ENCODE measurements around the gene NAPEPLD. TPM values are rescaled to one million over a fixed set of nuclear protein-coding genes. Genes with fewer than 3 reads are reported as not detected.
A peak's percentile ranks its signal among the peaks of the same experiment; 100 is the strongest.

The NAPEPLD gene
- total and polyA plus RNA-seq, 2 experiments from 2014 or later, result 9.4 to 10.7 TPM

DNA sequence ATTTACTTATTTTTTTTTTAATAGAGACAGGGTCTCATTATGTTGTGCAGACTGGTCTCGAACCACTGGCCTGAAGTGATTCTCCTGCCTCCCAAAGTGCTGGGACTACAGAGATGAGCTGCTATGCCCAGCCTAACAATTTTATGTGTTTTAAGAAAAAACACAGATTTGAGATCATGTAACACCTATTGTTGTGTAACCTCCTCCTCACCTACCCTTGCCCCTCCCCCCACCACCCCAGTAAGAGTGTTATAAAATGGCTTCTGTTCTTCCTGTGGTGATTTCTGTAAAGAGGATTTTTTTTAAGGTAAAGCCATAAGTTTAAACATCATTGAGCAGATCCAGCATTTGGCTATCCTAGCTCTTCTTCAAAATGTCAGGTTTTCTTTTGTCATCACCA lies 66.4 kb downstream of the NAPEPLD start:
- H3K4me1 Mint-ChIP-seq, result peaks cover 14% of the 10 kb centered on the region
- no peak overlapping the region for H3K27ac ChIP-seq (ENCODE audit: low read depth)
- peaks cover 19% of the 10 kb centered on the region; the same call in 1 of the 2 replicates for H3K36me3 ChIP-seq (ENCODE audit: insufficient read depth)
- no peak overlapping the region for H3K4me3 ChIP-seq
- DNase-seq (ENCODE audit: low spot score) (peak; percentile 41), ATAC-seq (no peak)
- H3K27me3 Mint-ChIP-seq (ENCODE audit: insufficient read depth, low read depth, poor library complexity), result peaks cover 4% of the 10 kb centered on the region
- no peak for TF ChIP-seq EZH2phosphoT487 (IDR thresholded peaks at IDR 0.05; ENCODE audit: unreplicated experiment)
- TF ChIP-seq CREB1 (CRISPR knock-in tag; IDR thresholded peaks at IDR 0.05; ENCODE audit: low read depth), result no peak
- no peak for TF ChIP-seq JUNB (IDR thresholded peaks at IDR 0.05; ENCODE audit: unreplicated experiment)
- no peak for TF ChIP-seq ZNF331 (CRISPR knock-in tag; IDR thresholded peaks at IDR 0.05; ENCODE audit: low read depth)
- no peak for TF ChIP-seq CTCF (conservative IDR thresholded peaks at IDR 0.05; ENCODE audit: low read depth in 2 of 2)
- H3K27ac Mint-ChIP-seq, result peak overlapping the region; percentile 26; the same call in 1 of the 2 replicates
- H3F3A ChIP-seq (replicated peaks; ENCODE audit: low read depth), result no peaks in the 10 kb centered on the region
- H3K36me3 Mint-ChIP-seq (ENCODE audit: low read depth), result peaks cover 21% of the 10 kb centered on the region; the same call in 2 of the 3 replicates
- peaks cover 14% of the 10 kb centered on the region for H3K4me1 ChIP-seq (ENCODE audit: insufficient read depth)
- H3K27me3 ChIP-seq (ENCODE audit: insufficient read depth), result no peaks in the 10 kb centered on the region
- H3K9me3 Mint-ChIP-seq, result no peaks in the 10 kb centered on the region
- H4K20me1 ChIP-seq (replicated peaks; ENCODE audit: insufficient read depth), result no peaks in the 10 kb centered on the region
- peak overlapping the region; percentile 29; the same call in 1 of the 2 replicates for H3K4me2 ChIP-seq
- H3K79me2 ChIP-seq (replicated peaks; ENCODE audit: insufficient read depth), result peaks cover 57% of the 10 kb centered on the region
- H3K4me3 Mint-ChIP-seq, result no peak overlapping the region
- H3K9me2 ChIP-seq (ENCODE audit: insufficient read depth), result no peaks in the 10 kb centered on the region
- H2AFZ ChIP-seq, result no peak overlapping the region

- H3K9me2 ChIP-seq (ENCODE audit: insufficient read depth), result no peaks in the 10 kb centered on the region
- H3K4me3 ChIP-seq, result no peak overlapping the region
- no peak overlapping the region for H3K27ac Mint-ChIP-seq
- DNase-seq (ENCODE audit: low spot score) (no peak), ATAC-seq (no peak)
- peaks cover 17% of the 10 kb centered on the region; the same call in 2 of the 3 replicates for H3K36me3 Mint-ChIP-seq (ENCODE audit: low read depth)
- peaks cover 19% of the 10 kb centered on the region for H3K4me1 Mint-ChIP-seq
- H3K27ac ChIP-seq (ENCODE audit: low read depth), result no peak overlapping the region
- no peak overlapping the region for H2AFZ ChIP-seq
- H3F3A ChIP-seq (replicated peaks; ENCODE audit: low read depth), result no peaks in the 10 kb centered on the region
- peaks cover 4% of the 10 kb centered on the region for H3K27me3 Mint-ChIP-seq (ENCODE audit: insufficient read depth, low read depth, poor library complexity)
- peaks cover 72% of the 10 kb centered on the region for H3K79me2 ChIP-seq (replicated peaks; ENCODE audit: insufficient read depth)
- H3K4me2 ChIP-seq, result no peak overlapping the region
- no peaks in the 10 kb centered on the region for H3K27me3 ChIP-seq (ENCODE audit: insufficient read depth)
- peaks cover 19% of the 10 kb centered on the region for H3K4me1 ChIP-seq (ENCODE audit: insufficient read depth)
- H4K20me1 ChIP-seq (replicated peaks; ENCODE audit: insufficient read depth), result no peaks in the 10 kb centered on the region
- H3K4me3 Mint-ChIP-seq, result no peak overlapping the region
- H3K9me3 Mint-ChIP-seq, result no peaks in the 10 kb centered on the region
- peaks cover 17% of the 10 kb centered on the region; the same call in 1 of the 2 replicates for H3K36me3 ChIP-seq (ENCODE audit: insufficient read depth)
- no peak for TF ChIP-seq POLR2AphosphoS5 (IDR thresholded peaks at IDR 0.05; ENCODE audit: low read depth)
- no peak for TF ChIP-seq JUNB (IDR thresholded peaks at IDR 0.05; ENCODE audit: unreplicated experiment)
- TF ChIP-seq, protein P1, sequence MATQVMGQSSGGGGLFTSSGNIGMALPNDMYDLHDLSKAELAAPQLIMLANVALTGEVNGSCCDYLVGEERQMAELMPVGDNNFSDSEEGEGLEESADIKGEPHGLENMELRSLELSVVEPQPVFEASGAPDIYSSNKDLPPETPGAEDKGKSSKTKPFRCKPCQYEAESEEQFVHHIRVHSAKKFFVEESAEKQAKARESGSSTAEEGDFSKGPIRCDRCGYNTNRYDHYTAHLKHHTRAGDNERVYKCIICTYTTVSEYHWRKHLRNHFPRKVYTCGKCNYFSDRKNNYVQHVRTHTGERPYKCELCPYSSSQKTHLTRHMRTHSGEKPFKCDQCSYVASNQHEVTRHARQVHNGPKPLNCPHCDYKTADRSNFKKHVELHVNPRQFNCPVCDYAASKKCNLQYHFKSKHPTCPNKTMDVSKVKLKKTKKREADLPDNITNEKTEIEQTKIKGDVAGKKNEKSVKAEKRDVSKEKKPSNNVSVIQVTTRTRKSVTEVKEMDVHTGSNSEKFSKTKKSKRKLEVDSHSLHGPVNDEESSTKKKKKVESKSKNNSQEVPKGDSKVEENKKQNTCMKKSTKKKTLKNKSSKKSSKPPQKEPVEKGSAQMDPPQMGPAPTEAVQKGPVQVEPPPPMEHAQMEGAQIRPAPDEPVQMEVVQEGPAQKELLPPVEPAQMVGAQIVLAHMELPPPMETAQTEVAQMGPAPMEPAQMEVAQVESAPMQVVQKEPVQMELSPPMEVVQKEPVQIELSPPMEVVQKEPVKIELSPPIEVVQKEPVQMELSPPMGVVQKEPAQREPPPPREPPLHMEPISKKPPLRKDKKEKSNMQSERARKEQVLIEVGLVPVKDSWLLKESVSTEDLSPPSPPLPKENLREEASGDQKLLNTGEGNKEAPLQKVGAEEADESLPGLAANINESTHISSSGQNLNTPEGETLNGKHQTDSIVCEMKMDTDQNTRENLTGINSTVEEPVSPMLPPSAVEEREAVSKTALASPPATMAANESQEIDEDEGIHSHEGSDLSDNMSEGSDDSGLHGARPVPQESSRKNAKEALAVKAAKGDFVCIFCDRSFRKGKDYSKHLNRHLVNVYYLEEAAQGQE (IDR thresholded peaks at IDR 0.05; ENCODE audit: unreplicated experiment), result no peak
- TF ChIP-seq, protein P2, sequence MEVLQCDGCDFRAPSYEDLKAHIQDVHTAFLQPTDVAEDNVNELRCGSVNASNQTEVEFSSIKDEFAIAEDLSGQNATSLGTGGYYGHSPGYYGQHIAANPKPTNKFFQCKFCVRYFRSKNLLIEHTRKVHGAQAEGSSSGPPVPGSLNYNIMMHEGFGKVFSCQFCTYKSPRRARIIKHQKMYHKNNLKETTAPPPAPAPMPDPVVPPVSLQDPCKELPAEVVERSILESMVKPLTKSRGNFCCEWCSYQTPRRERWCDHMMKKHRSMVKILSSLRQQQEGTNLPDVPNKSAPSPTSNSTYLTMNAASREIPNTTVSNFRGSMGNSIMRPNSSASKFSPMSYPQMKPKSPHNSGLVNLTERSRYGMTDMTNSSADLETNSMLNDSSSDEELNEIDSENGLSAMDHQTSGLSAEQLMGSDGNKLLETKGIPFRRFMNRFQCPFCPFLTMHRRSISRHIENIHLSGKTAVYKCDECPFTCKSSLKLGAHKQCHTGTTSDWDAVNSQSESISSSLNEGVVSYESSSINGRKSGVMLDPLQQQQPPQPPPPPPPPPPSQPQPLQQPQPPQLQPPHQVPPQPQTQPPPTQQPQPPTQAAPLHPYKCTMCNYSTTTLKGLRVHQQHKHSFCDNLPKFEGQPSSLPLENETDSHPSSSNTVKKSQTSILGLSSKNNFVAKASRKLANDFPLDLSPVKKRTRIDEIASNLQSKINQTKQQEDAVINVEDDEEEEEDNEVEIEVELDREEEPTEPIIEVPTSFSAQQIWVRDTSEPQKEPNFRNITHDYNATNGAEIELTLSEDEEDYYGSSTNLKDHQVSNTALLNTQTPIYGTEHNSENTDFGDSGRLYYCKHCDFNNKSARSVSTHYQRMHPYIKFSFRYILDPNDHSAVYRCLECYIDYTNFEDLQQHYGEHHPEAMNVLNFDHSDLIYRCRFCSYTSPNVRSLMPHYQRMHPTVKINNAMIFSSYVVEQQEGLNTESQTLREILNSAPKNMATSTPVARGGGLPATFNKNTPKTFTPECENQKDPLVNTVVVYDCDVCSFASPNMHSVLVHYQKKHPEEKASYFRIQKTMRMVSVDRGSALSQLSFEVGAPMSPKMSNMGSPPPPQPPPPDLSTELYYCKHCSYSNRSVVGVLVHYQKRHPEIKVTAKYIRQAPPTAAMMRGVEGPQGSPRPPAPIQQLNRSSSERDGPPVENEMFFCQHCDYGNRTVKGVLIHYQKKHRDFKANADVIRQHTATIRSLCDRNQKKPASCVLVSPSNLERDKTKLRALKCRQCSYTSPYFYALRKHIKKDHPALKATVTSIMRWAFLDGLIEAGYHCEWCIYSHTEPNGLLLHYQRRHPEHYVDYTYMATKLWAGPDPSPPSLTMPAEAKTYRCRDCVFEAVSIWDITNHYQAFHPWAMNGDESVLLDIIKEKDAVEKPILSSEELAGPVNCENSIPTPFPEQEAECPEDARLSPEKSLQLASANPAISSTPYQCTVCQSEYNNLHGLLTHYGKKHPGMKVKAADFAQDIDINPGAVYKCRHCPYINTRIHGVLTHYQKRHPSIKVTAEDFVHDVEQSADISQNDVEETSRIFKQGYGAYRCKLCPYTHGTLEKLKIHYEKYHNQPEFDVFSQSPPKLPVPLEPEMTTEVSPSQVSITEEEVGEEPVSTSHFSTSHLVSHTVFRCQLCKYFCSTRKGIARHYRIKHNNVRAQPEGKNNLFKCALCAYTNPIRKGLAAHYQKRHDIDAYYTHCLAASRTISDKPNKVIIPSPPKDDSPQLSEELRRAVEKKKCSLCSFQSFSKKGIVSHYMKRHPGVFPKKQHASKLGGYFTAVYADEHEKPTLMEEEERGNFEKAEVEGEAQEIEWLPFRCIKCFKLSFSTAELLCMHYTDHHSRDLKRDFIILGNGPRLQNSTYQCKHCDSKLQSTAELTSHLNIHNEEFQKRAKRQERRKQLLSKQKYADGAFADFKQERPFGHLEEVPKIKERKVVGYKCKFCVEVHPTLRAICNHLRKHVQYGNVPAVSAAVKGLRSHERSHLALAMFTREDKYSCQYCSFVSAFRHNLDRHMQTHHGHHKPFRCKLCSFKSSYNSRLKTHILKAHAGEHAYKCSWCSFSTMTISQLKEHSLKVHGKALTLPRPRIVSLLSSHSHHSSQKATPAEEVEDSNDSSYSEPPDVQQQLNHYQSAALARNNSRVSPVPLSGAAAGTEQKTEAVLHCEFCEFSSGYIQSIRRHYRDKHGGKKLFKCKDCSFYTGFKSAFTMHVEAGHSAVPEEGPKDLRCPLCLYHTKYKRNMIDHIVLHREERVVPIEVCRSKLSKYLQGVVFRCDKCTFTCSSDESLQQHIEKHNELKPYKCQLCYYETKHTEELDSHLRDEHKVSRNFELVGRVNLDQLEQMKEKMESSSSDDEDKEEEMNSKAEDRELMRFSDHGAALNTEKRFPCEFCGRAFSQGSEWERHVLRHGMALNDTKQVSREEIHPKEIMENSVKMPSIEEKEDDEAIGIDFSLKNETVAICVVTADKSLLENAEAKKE (CRISPR knock-in tag; IDR thresholded peaks at IDR 0.05), result no peak
- no peak for TF ChIP-seq CREB1 (CRISPR knock-in tag; IDR thresholded peaks at IDR 0.05; ENCODE audit: low read depth)
- TF ChIP-seq STAT1 (IDR thresholded peaks at IDR 0.05; ENCODE audit: unreplicated experiment), result no peak
- no peak for TF ChIP-seq EZH2 (IDR thresholded peaks at IDR 0.05; ENCODE audit: low read depth, unreplicated experiment)
- no peak for TF ChIP-seq ZNF331 (CRISPR knock-in tag; IDR thresholded peaks at IDR 0.05; ENCODE audit: low read depth)
These were observed 68.0 kb downstream of the NAPEPLD start for GRCh38 chr7:103080923-103081322.

Data from GM23338 (cell line).